Stimulated activated naive CD4-positive, alpha-beta T cell (primary cell): ENCODE data around the gene MYRF.
A peak's percentile ranks its signal among the peaks of the same experiment; 100 is the strongest.

Source experiments
- DNase-seq, 6 experiments: peaks; one replicate each; lab custom pipeline; 2025; lab: John Stamatoyannopoulos, UW

MYRF gene

DNA sequence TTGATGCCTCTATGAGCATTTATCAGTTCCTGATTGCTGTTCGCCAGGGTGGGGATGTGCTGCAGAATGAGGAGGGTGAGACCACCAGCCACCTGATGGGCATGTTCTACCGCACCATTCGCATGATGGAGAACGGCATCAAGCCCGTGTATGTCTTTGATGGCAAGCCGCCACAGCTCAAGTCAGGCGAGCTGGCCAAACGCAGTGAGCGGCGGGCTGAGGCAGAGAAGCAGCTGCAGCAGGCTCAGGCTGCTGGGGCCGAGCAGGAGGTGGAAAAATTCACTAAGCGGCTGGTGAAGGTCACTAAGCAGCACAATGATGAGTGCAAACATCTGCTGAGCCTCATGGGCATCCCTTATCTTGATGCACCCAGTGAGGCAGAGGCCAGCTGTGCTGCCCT lies 43.0 kb downstream of the MYRF start:
- DNase-seq, result no peak

DNA sequence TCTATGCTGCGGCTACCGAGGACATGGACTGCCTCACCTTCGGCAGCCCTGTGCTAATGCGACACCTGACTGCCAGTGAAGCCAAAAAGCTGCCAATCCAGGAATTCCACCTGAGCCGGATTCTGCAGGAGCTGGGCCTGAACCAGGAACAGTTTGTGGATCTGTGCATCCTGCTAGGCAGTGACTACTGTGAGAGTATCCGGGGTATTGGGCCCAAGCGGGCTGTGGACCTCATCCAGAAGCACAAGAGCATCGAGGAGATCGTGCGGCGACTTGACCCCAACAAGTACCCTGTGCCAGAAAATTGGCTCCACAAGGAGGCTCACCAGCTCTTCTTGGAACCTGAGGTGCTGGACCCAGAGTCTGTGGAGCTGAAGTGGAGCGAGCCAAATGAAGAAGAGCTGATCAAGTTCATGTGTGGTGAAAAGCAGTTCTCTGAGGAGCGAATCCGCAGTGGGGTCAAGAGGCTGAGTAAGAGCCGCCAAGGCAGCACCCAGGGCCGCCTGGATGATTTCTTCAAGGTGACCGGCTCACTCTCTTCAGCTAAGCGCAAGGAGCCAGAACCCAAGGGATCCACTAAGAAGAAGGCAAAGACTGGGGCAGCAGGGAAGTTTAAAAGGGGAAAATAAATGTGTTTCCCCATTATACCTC lies 43.6 kb downstream of the MYRF start:
- no peak for DNase-seq

GRCh38 chr11:61797263-61797944 lies 45.0 kb downstream of the MYRF start:
- peak; percentile 31 to 73 (median 64) for DNase-seq

- DNase-seq, result no peak
These were observed 47.3 kb downstream of the MYRF start for GRCh38 chr11:61799665-61800284.

DNA sequence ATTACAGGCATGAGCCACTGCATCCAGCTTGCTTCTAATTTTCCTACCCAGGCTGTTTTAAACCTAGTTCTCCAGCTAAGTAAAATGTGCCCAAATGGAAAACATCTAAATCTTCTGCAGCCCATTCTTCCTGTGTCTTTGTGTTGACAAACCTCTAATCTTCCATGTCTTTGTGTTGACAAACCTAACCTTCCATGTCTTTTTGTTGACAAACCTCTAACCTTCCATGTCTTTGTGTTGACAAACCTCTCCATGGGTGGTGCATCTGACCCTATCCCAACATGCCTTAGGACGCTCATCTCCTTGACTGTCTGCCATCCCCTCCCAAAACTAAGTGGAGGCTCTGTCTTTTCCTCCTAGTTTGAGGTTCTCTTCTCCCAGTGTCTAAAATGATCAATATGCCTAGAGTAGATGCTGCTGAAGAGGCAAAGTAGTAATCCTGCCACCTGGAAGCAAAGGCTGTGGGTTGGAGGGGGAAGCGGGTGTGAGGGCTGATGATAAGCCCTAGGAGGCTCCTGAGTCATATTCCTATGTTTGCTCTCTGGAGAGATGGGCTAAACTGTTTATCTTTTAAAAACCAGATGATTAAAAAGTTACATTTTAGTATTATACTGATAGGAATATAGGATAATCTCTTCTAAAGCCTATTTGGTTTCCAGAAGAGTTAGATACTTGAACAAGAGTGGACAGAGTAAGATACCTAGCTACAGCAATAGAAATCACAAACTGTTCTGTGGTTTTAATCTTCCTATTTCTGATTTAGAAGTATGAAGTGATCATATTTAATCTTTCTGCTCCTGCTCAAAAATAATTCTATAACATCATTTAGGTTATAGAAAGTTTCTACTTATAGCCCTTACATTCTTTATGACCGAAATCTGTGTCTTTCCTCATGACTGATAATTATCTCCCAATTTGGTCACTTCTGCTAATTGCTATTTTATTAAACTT lies 48.2 kb downstream of the MYRF start:
- no peak for DNase-seq

GRCh38 chr11:61802605-61803004 lies 50.2 kb downstream of the MYRF start:
- no peak for DNase-seq

DNA sequence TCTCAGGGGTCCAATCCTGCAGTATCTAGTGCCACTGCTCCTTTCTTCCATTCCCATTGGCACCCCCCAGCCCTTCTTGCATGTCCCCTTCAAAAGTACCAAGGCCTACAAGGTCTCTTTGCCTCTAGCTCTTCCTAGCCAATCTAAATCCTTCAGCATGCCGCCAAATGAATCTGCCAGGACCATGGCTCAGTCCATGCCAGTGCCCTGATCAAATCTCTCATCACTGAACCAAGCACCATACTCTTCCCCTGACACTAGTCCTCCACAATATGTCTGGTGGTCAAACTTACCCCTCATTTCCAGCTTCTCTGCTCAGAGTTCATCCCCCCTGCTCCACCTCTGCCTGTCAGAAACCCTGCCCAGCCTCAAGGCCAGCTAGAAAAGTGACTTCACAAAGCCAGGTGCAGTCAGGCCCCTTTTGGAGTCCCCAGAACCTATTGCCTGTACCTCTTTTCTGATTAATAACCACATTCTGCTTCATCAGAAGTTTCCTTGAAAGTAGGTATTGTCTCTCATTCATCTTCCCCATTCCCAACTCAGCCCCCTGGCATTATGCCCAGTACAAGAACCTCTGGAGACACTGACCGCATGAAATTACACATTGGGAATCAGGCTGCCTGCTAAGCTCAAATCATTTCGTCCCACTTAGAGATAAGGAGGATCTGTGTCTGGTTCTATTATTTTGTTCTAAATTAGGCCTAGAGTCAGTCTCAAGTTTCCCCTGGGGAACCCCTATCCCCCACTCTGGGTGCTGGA lies 51.6 kb downstream of the MYRF start:
- DNase-seq, result no peak

- DNase-seq, result no peak
These were observed 52.7 kb downstream of the MYRF start for GRCh38 chr11:61805146-61805545.

GRCh38 chr11:61806785-61807184 lies 54.3 kb downstream of the MYRF start:
- DNase-seq, result no peak

DNA sequence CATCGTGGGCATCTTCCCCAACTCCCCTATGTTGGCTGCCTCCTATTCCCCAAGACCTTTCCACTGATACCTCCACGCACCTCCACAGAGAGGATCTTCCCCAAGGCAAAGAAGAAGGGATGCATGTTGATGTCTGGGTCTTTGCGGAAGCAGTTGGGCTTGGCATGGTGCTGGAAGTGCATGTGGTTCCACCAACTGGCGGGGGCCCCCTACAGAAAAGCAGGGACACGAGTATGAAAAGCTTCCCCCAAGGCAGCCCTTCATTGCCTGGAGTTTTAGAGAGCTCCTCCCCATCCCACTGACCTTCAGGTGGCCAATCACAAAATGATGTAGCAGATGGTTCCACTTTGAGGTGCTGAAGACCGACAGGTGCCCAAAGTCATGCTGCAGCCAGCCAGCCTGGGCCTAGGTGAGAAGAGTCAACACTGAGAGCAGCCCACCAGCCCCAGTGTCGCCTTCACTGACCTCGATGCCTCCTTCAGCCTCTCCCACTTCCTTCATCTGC lies 58.3 kb downstream of the MYRF start:
- DNase-seq, result no peak

DNA sequence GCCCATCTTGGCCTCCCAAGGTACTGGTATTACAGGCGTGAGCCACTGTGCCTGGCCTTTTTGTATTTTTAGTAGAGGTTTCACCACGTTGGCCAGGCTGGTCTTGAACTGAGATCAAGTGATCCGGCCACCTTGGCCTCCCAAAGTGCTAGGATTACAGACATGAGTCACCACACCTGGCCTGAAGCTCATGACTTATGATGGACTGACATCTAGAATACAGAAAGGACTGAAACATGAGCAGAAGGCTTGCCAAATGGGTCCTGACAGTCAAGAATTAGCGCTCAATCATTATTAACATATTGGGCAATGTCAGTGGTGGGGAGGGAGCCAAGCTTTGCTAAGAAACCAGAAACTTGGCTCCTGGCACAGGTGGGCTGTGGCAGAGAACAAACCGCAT lies 59.4 kb downstream of the MYRF start:
- no peak for DNase-seq

DNA sequence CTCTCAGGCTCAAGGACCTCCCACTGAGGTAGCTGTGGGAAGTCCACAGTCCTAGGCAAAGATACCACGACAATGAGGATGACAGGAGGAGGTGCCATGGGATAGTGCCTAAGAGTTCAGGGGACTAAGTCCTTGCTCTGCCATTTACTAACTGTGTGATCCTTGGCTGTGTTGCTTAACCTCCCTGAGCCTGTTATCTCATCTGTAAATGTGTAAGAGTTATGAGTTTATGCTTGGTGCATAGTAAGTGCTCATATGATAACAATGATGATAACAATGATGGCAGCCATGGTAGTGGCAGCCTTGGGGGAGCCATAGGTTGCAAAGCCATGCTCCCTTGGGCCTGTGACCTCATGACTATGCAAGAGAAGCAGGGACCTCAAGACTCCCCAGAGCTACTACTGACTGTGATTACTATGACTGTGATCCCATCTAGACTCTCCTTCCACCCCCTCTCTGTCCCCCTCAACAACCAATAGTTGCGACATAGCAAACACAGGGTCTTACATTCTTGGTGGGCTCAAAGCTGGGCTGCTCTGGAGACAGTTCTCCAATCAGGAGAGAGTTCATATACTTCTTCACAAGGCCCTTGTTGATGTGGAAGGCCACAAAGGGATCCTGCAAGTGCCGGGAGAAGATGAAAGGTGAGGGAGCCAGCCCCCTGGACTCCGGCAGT lies 60.4 kb downstream of the MYRF start:
- no peak for DNase-seq

- no peak for DNase-seq
These were observed 62.0 kb downstream of the MYRF start for GRCh38 chr11:61814247-61814957.

DNA sequence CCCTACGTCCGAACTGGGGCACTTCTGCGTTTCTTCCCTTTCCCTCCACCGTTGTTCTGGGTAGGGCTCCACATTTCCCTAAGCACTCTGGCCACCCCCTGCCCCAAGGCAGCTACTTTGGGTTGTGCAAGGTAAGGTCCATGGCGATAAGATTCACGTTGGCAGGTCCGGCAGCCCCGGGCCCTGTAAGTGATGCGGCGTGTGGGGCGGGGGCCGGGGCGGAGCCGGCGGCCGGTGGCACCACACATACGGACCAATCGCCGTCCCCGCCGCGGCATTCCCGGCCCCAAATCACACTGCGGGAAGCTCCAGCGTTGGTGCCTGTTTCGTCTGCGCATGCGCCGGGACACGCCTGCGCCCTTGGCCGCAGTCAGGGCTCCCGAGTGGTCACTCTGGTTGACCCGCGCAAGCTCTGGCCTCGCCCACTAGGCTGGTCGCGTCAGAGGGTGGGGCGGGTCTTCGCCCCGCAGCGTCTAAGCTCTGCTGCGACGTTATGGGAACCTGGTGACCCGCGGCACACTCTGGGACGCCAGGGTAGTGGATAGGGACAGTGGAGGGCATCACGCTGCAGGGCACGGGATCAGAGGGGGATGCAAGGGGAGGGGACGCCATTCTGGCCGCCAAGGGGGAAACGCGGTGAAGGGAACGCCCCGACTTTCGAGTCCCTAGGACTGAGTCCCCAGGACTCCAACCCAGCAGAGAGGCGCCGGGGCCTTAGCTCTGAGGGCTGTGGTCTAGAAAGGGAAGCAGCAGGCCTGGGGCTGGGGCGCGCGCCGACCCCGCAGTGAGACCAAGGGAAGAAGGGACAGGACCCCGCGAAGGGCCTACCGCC lies 62.7 kb downstream of the MYRF start:
- DNase-seq, result peak in 3 of 6 experiments; percentile 35 to 58 (median 51)

DNA sequence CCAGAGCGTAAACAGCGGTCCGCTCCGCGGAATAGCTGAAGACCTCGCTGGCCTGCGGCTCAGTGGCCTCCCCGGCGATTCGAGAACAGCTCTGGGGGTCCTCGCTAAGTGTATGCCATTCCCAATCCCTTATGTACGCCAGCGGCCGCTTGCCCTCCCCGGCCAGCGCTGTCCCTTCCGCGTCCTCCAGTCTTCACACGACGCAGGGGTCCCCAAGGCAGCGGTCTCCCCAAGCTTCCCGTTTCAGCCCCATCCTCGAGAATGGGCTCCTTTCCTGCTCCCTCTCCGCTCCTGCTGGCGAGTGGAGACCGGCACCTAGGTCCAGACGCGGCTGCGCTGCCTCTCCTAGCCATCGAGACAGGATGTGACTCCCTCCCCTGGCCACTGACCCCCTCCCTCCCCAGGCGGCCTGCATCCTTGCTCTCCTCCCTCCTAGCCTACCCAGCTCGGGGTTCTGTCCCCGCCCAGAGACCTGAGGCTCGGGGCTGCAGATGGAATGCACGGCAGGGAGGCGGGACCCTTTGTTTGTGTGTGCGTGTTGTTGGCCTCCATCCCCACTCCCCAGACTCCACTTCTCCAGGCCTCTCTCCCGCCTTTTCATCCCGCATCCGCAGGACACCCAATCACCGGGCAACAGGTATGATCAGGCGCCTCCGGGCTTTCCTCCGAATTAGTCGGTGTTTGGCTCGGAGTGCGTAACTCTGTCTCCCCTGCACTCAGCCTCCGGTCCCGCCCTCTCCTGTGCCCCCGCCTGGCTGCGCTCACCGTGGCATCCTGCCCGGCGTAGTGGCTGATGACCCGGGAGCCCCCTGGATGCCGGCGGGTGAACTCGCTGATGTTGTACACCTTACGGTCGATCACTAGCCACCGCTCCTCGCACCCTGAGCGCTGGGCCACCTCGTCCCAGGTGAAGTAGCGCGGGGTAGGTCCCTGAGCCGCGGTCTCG lies 63.6 kb downstream of the MYRF start:
- DNase-seq, result peak in 5 of 6 experiments; percentile 20 to 56 (median 33)

GRCh38 chr11:61816736-61817455 lies 64.5 kb downstream of the MYRF start, which contains the start of gene FADS1:
Gene FADS1, minus strand, starts transcription at chr11:61817003. Its CDS starts 74 bp downstream, at chr11:61816929.
- DNase-seq, result peak; percentile 37 to 76 (median 48)
